GM19328 (cell line): Measurements from ENCODE around the gene MED15.
"Not testable (repeated sequence)": the region's sequence is repeated elsewhere in the genome, so short reads cannot be mapped to it uniquely, and the experiment has no call there.

Experiments used
- ATAC-seq: cut with Tn5 transposase; IDR thresholded peaks from one replicate; pipeline ENCODE4 v1.9.1; 2021; ENCODE audit warnings: mild to moderate bottlenecking, moderate library complexity; ENCODE audit not compliant: unreplicated experiment

The MED15 gene

GRCh38 chr22:20483771-20484170 is 23.6 kb upstream of the MED15 start:
- no peak for ATAC-seq

DNA sequence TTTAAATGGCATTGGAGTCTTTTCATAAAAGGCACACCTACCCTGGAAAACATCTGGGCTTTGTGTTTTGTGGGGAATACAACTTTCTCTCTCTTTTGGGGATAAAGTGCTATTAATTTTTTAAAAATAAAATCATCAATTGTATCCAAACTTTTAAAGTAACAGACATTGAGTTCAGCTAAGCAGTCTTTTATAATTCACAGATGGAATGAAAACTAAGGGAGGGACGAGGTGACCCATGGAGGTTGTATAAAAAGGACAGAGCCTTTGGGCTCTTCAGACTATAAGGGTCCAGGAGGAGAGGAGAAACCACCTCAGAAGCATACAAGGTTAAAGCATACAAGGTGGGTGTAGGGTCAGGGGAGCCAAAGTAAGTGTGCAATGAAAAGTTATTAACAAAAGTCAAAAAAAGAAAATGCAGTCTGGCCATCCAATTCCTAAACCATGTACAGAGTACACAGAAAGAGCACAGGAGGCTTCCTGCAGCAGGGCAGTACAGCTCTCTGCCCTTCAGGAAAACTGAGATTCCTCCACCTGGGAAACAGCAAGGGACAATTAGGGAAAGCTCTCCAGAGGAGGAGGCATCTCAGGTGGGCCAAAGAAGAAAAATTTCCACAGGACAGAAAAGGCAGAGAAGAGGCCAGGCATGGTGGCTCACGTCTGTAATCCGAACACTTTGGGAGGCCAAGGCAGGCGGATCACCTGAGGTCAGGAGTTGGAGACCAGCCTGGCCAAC is 22.3 kb upstream of the MED15 start:
- no peak for ATAC-seq

DNA sequence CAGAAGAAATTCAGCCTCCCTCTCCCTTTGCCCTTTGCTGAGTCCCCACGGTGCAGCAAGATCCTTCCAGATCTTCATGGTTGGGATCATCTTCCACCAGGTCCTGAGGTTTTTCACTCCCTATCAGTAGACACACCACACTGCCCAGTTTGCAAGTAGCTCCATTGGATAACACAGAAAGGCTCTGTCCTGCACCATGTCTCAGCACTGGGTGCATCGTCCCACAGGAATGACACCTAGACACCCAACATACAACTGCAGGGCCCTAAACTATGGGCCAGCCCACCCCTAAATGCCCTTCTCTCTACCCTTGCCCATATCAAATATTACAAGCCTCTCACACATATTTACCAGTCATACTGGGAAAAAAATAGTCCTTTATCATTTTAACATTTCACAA is 21.2 kb upstream of the MED15 start:
- ATAC-seq: no peak

DNA sequence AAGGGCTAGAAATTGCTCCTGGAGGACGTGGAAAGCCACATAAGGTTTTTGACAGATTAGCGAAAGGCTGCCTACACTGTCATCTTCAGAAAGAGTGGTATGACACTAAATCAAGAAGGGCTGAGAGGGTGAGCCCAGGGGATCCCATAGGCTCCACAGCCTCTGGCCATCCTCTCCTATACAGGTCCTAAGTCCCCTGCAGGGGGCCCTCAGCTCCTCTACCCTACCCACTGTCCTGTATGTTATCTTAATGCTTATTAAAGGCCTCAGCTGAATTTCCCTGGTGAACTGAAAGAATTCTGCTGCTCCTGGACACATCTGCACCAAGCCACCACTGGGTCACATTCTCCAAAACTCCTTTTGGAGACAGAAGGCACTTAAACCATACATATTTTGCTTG is 19.7 kb upstream of the MED15 start:
- no peak for ATAC-seq

DNA sequence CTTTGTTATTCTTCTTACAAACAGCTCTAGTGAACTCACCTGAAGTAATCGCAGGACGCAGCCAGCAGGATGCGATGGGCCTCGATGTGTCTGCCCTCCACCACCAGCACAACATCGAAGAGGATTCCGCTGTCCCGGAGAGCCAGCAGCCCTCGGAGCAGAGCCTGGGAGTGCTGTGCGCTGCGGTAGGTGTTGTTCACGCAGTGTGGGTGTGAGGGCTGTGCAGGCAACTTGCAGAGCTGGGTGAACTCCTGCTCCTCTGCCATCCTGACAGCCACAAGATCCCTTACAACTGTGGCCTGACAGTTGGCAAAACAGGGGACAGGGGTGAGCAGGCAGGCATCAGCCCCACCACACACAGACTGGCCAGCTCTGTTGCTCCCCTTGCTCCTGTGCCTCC is 18.5 kb upstream of the MED15 start:
- ATAC-seq: no peak

GRCh38 chr22:20490183-20490940 is 17.0 kb upstream of the MED15 start:
- no peak for ATAC-seq

DNA sequence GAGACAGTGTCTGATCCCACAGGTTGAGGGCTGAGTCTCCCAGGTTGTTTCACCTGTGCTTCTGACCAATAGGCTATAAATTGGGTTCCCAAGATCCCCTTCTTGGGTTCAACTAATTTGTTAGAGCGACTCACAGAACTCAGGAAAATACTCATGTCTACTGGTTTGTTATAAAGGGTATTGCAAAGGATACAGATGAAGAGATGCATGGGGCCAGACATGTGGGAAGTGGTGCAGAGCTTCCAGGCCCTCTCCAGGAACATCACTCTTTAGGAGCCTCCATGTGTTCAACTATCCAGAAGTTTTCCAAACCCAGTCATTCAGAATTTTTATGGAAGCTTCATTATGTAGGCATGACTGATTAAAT is 16.5 kb upstream of the MED15 start:
- ATAC-seq: no peak

DNA sequence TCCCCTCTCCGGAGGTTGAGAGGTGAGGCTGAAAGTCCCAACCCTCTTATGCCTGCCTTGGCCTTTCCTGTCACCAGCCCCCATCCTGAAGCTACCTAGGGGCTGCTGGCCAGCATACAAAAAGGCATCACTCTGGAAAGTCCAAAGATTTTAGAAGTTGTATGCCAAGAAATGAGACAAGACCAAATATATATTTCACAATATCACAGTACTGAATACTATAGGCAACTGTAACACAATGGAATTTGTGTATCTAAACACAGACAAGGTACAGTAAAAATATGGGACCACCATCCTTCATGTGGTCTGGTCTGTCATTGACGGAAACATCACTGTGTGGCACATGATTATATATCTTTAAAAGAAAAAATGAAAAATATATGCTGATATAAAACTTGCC is 16.1 kb upstream of the MED15 start:
- no peak for ATAC-seq

DNA sequence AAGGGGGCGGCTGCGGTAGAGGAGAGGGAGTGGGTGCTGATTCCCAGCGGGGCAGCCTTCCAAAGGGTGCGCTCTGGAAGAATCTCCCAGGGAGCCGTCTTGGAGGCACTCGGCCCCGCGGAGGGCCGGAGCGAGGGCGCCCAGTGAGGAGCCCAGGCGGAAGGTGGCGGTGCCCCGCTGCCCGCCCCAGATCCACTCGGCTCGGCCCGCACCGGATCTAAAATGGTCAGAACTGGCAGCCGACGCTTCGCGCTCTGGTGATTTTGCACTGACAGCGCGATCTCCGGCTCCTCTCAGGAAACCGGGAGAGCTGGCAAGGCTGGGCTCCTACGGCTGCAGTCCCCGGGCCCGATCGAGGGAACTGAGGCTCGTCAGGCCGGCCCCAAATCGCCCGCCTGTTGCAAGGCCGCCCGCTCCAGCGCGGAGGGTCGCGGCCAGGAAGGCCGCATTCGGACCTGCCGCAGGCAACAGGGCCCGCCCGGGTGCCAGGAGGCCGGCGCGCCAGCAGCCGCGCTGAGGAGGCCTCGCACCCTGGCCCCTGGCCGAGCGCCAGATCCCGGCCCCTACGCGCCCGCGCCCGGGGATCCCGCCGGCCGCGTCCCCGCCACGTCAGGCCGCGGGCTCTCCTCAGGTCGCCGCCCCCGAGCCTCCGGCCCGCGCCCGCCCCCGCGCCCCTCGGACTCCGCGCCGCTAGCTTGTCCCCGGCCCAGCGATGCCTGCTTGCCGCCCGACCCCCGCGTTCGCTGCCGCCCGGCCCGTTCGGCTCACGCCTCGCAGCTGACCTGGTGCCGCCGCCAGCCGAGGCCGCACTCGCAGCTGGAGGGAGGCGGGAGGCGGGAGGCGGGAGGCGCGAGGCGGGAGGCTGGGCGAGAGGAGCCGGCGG is 12.2 kb upstream of the MED15 start, which contains the start of gene KLHL22:
TSS of gene KLHL22 (minus strand) at position 818 of the 883 bp plus-strand sequence. CDS start 6,584 bp downstream, outside the sequence.
- ATAC-seq: peak; percentile 32

DNA sequence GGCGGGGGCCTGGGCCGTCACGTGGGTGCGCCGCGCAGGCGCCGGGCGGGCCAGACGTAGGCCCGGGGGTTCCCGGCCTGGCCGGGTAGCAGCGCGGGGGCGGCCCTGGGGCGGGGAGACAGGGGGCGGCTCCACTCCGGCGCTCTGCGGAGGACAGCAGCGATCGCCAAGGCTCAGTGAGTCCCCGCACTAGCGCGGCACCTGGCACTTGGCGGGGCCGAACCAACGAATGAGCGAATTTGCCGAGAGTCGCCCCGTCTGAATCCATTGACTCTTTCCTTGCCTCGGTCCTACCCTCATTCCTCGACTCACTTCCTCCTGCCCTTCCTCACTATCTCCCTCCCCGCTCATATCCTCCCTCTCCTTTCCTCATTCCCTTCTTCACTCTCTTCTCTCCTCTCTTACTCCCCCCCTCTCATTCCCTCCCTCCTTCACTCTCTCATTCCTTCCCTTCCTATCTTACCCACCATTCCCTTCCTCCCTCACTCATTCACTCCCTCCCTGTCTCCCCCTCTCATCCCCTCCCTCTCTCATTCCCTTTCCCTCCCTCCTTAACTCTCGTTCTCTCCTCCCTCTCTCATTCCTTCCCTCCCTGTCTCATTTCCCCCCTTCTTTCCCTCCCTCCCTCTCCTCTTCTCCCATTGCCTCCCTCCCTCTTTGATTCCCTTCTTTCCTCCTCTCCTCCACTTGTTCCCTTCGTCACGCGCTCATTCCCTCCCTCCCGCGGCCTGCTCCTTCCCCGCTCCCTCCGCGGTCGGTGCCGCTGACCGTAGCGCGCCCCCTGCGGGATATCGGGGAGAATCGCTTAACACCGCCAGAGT is 11.3 kb upstream of the MED15 start:
- peak; percentile 90 for ATAC-seq

- ATAC-seq: no peak
These were observed 10.0 kb upstream of the MED15 start for GRCh38 chr22:20497426-20497825.

- no peak for ATAC-seq
These were observed 8.5 kb upstream of the MED15 start for GRCh38 chr22:20498913-20499312.

- ATAC-seq: no peak
These were observed 7.6 kb upstream of the MED15 start for GRCh38 chr22:20499769-20500168.

GRCh38 chr22:20503816-20504215 is 3.6 kb upstream of the MED15 start:
- no peak for ATAC-seq

DNA sequence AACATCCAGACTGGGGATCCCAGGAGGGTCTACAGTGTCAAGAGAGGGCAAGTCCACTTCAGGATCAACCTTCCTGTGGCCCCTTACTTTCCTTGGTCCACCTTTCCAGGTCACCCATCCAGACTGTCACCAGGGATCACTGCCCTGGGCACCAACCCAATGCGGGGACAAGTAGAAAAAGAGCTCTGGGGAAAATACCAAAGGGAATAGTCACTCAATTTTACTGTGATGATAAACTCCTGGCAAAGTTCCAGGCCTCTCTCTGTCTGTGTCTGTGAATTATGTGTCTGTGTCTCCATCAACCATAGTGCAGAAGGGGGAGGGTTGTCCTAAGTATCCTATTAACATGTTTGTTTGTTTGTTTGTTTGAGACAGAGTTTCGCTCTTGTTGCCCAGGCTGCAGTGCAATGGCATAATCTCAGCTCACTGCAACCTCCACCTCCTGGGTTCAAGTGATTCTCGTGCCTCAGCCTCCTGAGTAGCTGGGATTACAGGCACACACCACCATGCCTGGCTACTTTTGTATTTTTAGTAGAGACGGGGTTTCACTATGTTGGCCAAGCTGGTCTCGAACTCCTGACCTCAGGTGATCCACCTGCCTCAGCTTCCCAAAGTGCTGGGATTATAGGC is 3.0 kb upstream of the MED15 start:
- ATAC-seq: not testable (repeated sequence)

DNA sequence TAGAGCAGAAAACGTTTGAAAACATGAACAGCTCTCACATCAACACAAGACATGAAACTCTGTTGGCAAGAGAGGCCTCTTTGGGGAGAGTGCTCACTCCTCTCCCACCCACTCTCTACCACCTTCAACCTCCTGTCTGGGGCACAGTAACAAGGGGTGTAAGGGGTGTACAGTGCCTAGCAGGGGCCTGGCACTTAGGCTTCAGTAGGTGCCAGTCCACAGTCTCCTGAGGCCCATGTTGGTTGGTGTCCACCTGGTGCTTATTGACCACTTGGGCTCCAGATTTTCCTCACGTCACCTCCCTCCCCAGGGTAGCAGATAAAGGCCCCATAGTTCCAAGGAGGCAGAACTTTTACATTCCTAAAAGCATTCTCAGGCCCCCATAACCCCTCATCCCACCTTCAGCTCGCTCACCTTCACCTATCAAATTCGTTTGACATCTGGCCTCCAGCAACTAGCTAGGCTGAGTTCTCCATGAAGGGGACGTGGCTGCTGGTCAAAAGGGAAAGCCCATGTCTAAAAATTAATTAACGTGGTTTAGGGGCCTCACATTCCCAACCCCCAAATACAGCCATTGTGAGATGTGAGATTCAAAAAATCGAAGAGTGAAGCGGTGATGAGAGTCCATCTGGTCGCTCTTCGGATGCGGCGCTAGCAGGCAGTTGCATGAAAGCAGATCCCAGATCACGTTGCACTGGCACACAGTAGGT is 712 bp upstream of the MED15 start:
- no peak for ATAC-seq

GRCh38 chr22:20508067-20508755 is 801 bp downstream of the MED15 start:
- ATAC-seq: peak; percentile 10

DNA sequence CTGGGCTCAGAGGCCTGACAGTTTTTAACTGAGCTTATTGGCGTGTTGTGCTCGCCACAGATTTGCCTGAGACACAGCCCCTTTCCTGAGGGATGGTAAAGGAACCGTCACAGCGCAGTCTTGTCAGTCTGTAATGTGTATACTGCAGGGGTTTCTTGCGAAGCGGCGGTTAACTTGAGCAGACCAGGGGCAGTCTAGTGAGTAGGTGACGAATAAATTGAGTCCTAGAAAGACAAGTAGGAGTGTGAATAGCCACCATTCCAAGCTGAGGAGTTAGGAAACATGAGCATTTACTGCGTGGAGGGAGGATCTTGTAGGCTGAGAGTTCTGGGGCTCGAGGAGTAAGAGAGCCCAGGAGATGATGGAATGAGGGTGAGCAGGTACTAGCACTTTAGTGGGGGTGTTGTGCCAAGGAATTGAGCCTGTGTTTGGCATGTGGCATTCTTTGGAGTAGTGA is 1.4 kb downstream of the MED15 start:
- ATAC-seq: no peak
